Measurements from ENCODE around the gene SCN2A. TPM values are rescaled to one million over a fixed set of nuclear protein-coding genes. Genes with fewer than 3 reads are reported as not detected.

The SCN2A gene
- total RNA-seq, 1 experiment from 2014 or later = 0.15 TPM

DNA sequence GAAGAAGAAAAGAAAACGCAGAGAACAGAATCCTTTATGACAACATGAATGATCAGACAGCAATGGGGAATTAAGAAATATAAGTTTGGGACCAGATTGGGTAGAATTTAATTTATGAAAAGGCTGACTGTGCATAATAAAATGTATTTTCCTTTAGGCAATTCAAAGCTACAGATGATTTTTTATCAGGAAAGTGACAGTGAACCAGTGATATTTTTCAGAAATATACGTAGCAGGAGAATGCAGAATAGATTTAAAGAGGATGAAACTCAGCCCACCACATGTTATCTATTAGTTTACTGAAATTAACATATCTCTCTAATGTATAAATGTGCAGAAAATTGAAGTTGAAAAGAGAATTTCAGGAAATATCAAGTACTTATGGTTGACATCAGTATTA is 110.0 kb downstream of the SCN2A start:
- Histone ChIP-seq H3K9me2 (ENCODE audit: insufficient read depth) (no peaks in the 10 kb centered on the region), H3K4me1 (replicated peaks; ENCODE audit: insufficient read depth) (no peaks in the 10 kb centered on the region), H4K20me1 (ENCODE audit: insufficient read depth) (no peaks in the 10 kb centered on the region), H3F3A (ENCODE audit: insufficient read depth, low read depth) (no peaks in the 10 kb centered on the region), H3K79me2 (ENCODE audit: low read depth) (no peaks in the 10 kb centered on the region), H3K4me3 (no peak overlapping the region), H3K27ac (no peak overlapping the region), H3K36me3 (ENCODE audit: low read depth) (no peaks in the 10 kb centered on the region), H3K4me2 (no peak overlapping the region), H2AFZ (no peak overlapping the region), H3K9me3 (ENCODE audit: insufficient read depth, low read depth) (no peaks in the 10 kb centered on the region), H3K27me3 (ENCODE audit: insufficient read depth, low read depth) (no peaks in the 10 kb centered on the region)
- no TSS peak for BruUV-seq (replicated peaks)
- TF ChIP-seq EZH2 (IDR thresholded peaks at IDR 0.05; ENCODE audit: low read depth) = no peak
- TF ChIP-seq CTCF (conservative IDR thresholded peaks at IDR 0.05) = no peak
- no peak for DNase-seq
- intact Hi-C loops (cut with micrococcal nuclease; ENCODE audit: unreplicated experiment) = no loop called here
- CTCF ChIA-PET = no interaction called here
- POLR2A ChIA-PET (ENCODE audit: unreplicated experiment) = no interaction called here

- Histone ChIP-seq H3K27ac (no peak overlapping the region), H3K36me3 (ENCODE audit: low read depth) (no peaks in the 10 kb centered on the region), H3K9me3 (ENCODE audit: insufficient read depth, low read depth) (no peaks in the 10 kb centered on the region), H3K9me2 (ENCODE audit: insufficient read depth) (no peaks in the 10 kb centered on the region), H3K27me3 (ENCODE audit: insufficient read depth, low read depth) (no peaks in the 10 kb centered on the region), H3F3A (ENCODE audit: insufficient read depth, low read depth) (no peaks in the 10 kb centered on the region), H4K20me1 (ENCODE audit: insufficient read depth) (no peaks in the 10 kb centered on the region), H3K4me3 (no peak overlapping the region), H2AFZ (no peak overlapping the region), H3K4me1 (replicated peaks; ENCODE audit: insufficient read depth) (no peaks in the 10 kb centered on the region), H3K79me2 (ENCODE audit: low read depth) (no peaks in the 10 kb centered on the region), H3K4me2 (0 out of 2 replicates have a peak overlapping the region, but pooled peaks have one; percentile 16)
- DNase-seq = peak; percentile 10 to 34
- no TSS peak for BruUV-seq (replicated peaks)
- CTCF ChIA-PET = no interaction called here
- no peak for TF ChIP-seq EZH2 (IDR thresholded peaks at IDR 0.05; ENCODE audit: low read depth)
- intact Hi-C loops (cut with micrococcal nuclease; ENCODE audit: unreplicated experiment) = no loop called here
- POLR2A ChIA-PET (ENCODE audit: unreplicated experiment) = no interaction called here
Observed at GRCh38 chr2:165357758-165358157, 118.5 kb downstream of the SCN2A start.

GRCh38 chr2:165361514-165361913 is 122.3 kb downstream of the SCN2A start:
- no peak for DNase-seq
- H3F3A ChIP-seq (ENCODE audit: insufficient read depth, low read depth) = no peaks in the 10 kb centered on the region
- no peaks in the 10 kb centered on the region for H3K9me3 ChIP-seq (ENCODE audit: insufficient read depth, low read depth)
- H3K4me1 ChIP-seq (replicated peaks; ENCODE audit: insufficient read depth) = no peaks in the 10 kb centered on the region
- ChIA-PET POLR2A (ENCODE audit: unreplicated experiment) (no interaction called here), CTCF (no interaction called here)
- no peak for TF ChIP-seq CTCF (conservative IDR thresholded peaks at IDR 0.05)
- no peak for TF ChIP-seq EZH2 (IDR thresholded peaks at IDR 0.05; ENCODE audit: low read depth)
- no peaks in the 10 kb centered on the region for H3K79me2 ChIP-seq (ENCODE audit: low read depth)
- no peaks in the 10 kb centered on the region for H4K20me1 ChIP-seq (ENCODE audit: insufficient read depth)
- H2AFZ ChIP-seq = no peak overlapping the region
- H3K36me3 ChIP-seq (ENCODE audit: low read depth) = no peaks in the 10 kb centered on the region
- no peaks in the 10 kb centered on the region for H3K9me2 ChIP-seq (ENCODE audit: insufficient read depth)
- H3K27me3 ChIP-seq (ENCODE audit: insufficient read depth, low read depth) = no peaks in the 10 kb centered on the region
- intact Hi-C loops (cut with micrococcal nuclease; ENCODE audit: unreplicated experiment) = no loop called here
- H3K27ac ChIP-seq = no peak overlapping the region
- BruUV-seq (replicated peaks) = no TSS peak
- H3K4me2 ChIP-seq = no peak overlapping the region
- no peak overlapping the region for H3K4me3 ChIP-seq

DNA sequence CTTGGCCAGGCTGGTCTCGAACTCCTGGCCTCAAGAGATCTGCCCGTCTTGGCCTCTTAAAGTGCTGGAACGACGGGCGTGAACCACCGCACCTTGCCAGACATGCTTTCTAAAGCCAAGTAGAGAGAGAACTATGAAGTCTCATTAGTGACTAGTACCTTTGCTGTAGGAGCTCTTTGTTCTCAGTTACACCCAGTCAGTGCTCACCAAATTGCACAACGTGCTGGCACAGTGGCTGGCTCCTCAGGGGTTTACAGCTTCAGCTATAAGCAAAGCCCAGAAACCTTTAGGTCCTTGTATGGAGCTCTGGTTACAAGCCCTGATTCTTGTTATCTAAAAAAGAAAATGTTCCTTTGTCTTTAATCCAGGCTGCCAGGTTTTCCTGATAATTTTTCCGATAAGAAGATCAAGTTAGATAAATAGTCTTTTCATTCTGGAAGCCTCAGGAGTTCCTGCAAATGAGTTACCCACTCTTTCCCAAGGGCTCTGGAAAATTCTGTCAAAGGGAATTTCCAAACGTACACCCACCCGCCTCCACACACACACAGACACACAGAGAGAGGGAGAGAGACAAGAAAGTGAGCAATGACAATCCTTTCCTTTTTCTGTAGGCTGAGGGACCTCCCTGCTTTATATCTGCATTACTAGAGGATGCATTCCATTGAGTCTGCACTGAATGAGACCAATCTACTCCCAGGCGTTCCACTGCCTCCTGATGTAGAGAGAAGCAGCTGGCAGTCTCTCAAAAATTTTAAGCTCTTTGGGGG is 130.1 kb downstream of the SCN2A start:
- TF ChIP-seq EZH2 (IDR thresholded peaks at IDR 0.05; ENCODE audit: low read depth) (no peak), CTCF (conservative IDR thresholded peaks at IDR 0.05) (no peak)
- Histone ChIP-seq H4K20me1 (ENCODE audit: insufficient read depth) (no peaks in the 10 kb centered on the region), H3K9me3 (ENCODE audit: insufficient read depth, low read depth) (no peaks in the 10 kb centered on the region), H2AFZ (no peak overlapping the region), H3K4me2 (no peak overlapping the region), H3K27me3 (ENCODE audit: insufficient read depth, low read depth) (no peaks in the 10 kb centered on the region), H3F3A (ENCODE audit: insufficient read depth, low read depth) (no peaks in the 10 kb centered on the region), H3K4me1 (replicated peaks; ENCODE audit: insufficient read depth) (no peaks in the 10 kb centered on the region), H3K4me3 (no peak overlapping the region), H3K27ac (no peak overlapping the region), H3K9me2 (ENCODE audit: insufficient read depth) (no peaks in the 10 kb centered on the region), H3K36me3 (ENCODE audit: low read depth) (no peaks in the 10 kb centered on the region), H3K79me2 (ENCODE audit: low read depth) (no peaks in the 10 kb centered on the region)
- intact Hi-C loops (cut with micrococcal nuclease; ENCODE audit: unreplicated experiment) = no loop called here
- BruUV-seq (replicated peaks) = no TSS peak
- no peak for DNase-seq
- ChIA-PET CTCF (no interaction called here), POLR2A (ENCODE audit: unreplicated experiment) (no interaction called here)
